SK-N-SH (cell line): Measurements from ENCODE around the gene GPC4. TPM values are rescaled to one million over a fixed set of nuclear protein-coding genes. Genes with fewer than 3 reads are reported as not detected.

Experiments
- CTCF ChIA-PET: fragments of 300-600, 350-600 bp; formaldehyde crosslinking; extraction: SDS; loops from one replicate; lab custom pipeline; 2021; lab: Yijun Ruan, JAX
- POLR2A ChIA-PET: fragments of 350-600 bp; sonication (Branson Sonifier 250); formaldehyde crosslinking; extraction: SDS; loops from one replicate; lab custom pipeline; 2020; ENCODE audit warnings: antibody characterized with exemption, inconsistent platforms; lab: Yijun Ruan, JAX
- DNase-seq: peaks from one replicate; pipeline ENCODE4 v3.0.0; 2012
- H2AFZ ChIP-seq: fragments of 200-600 bp; sonication (generic); 2 replicates; pipeline ENCODE4 v1.8.1; 2016; ENCODE audit warnings: antibody characterized with exemption, mild to moderate bottlenecking, low read depth
- H3F3A ChIP-seq: fragments of 200-600 bp; sonication (generic); replicated peaks from 2 replicates; pipeline ENCODE3; 2016; ENCODE audit warnings: antibody characterized with exemption, mild to moderate bottlenecking; ENCODE audit not compliant: insufficient read depth
- H3K27ac ChIP-seq, 2 experiments: fragments of 200-500 bp in 1 of 2; fragments of 200-600 bp in 1 of 2; sonication (Bioruptor generic) in 1 of 2; sonication (generic), shearing (Covaris generic) in 1 of 2; 2 replicates each; pipeline versions ENCODE4 v1.5.1 to v1.6.1; 2014 to 2016; ENCODE audit warnings: low read depth in 2 of 2, inconsistent platforms in 1 of 2, low read length in 1 of 2, mild to moderate bottlenecking in 1 of 2, mixed read lengths in 1 of 2
- H3K27me3 ChIP-seq: fragments of 200-600 bp; sonication (generic), shearing (Covaris generic); 2 replicates; pipeline ENCODE4 v1.6.1; 2016; ENCODE audit warnings: mixed run types; ENCODE audit not compliant: insufficient read depth
- H3K36me3 ChIP-seq, 2 experiments: fragments of 200-500 bp in 1 of 2; fragments of 200-600 bp in 1 of 2; sonication (Bioruptor generic) in 1 of 2; sonication (generic) in 1 of 2; replicated peaks in 1 of 2; 2 replicates each; pipeline versions ENCODE3 to v1.5.1; 2014 to 2016; ENCODE audit warnings: low read length in 1 of 2, mild to moderate bottlenecking in 1 of 2; ENCODE audit not compliant: insufficient read depth in 2 of 2, control insufficient read depth in 1 of 2
- H3K4me1 ChIP-seq, 2 experiments: fragments of 200-500 bp in 1 of 2; fragments of 200-600 bp in 1 of 2; sonication (Bioruptor generic) in 1 of 2; sonication (generic), shearing (Covaris generic) in 1 of 2; 2 replicates each; pipeline versions ENCODE4 v1.5.1 to v1.6.1; 2014 to 2016; ENCODE audit warnings: low read depth in 1 of 2, low read length in 1 of 2, mixed run types in 1 of 2; ENCODE audit not compliant: insufficient read depth in 2 of 2, control insufficient read depth in 1 of 2
- H3K4me2 ChIP-seq: fragments of 200-600 bp; sonication (generic), shearing (Covaris generic); 2 replicates; pipeline ENCODE4 v1.6.1; 2017; ENCODE audit warnings: mixed run types
- H3K4me3 ChIP-seq, 2 experiments: fragments of 200-500 bp in 1 of 2; fragments of 200-600 bp in 1 of 2; sonication (Bioruptor generic) in 1 of 2; sonication (generic), shearing (Covaris generic) in 1 of 2; 2 replicates each; pipeline versions ENCODE4 v1.5.1 to v1.8.1; 2014 to 2016; ENCODE audit warnings: low read depth in 2 of 2, inconsistent platforms in 1 of 2, low read length in 1 of 2, mild to moderate bottlenecking in 1 of 2, mixed read lengths in 1 of 2, moderate library complexity in 1 of 2
- H3K79me2 ChIP-seq: fragments of 200-600 bp; sonication (generic); 2 replicates; pipeline ENCODE4 v1.8.1; 2017; ENCODE audit warnings: mild to moderate bottlenecking; ENCODE audit not compliant: insufficient read depth
- H3K9ac ChIP-seq: fragments of 200-600 bp; sonication (generic); 2 replicates; pipeline ENCODE4 v1.6.1; 2017; ENCODE audit warnings: mixed run types
- H3K9me2 ChIP-seq: fragments of 200-600 bp; sonication (generic); 2 replicates; pipeline ENCODE4 v1.6.1; 2017; ENCODE audit warnings: mixed run types
- H3K9me3 ChIP-seq: fragments of 200-600 bp; sonication (generic); 2 replicates; pipeline ENCODE4 v1.6.1; 2017; ENCODE audit warnings: mixed run types, mild to moderate bottlenecking, moderate library complexity
- H4K20me1 ChIP-seq: fragments of 200-600 bp; sonication (generic); 2 replicates; pipeline ENCODE4 v1.6.1; 2017; ENCODE audit warnings: mild to moderate bottlenecking, mixed run types; ENCODE audit not compliant: insufficient read depth
- CHD2 ChIP-seq: fragments of 150-350 bp; IDR thresholded peaks from 2 replicates; pipeline ENCODE4 v1.6.1; 2018; ENCODE audit warnings: low read length; ENCODE audit not compliant: partially characterized antibody
- CTCF ChIP-seq: fragments of 200-600 bp; sonication (generic); IDR thresholded peaks from 2 replicates; pipeline ENCODE4 v1.6.1; 2017; ENCODE audit warnings: antibody characterized with exemption, mild to moderate bottlenecking, moderate library complexity
- ELF1 ChIP-seq: IDR thresholded peaks from 2 replicates; pipeline ENCODE4 v1.4.0; 2012
- FOXJ3 ChIP-seq: sonication (generic); formaldehyde crosslinking; IDR thresholded peaks from 2 replicates; pipeline ENCODE4 v1.5.1; 2020; ENCODE audit warnings: mild to moderate bottlenecking, missing genetic modification reagents
- GABPA ChIP-seq: IDR thresholded peaks from 2 replicates; pipeline ENCODE4 v1.4.0; 2012; ENCODE audit warnings: low read depth, mild to moderate bottlenecking
- JUND ChIP-seq: IDR thresholded peaks from 2 replicates; pipeline ENCODE4 v1.4.0; 2012
- MAX ChIP-seq: IDR thresholded peaks from 2 replicates; pipeline ENCODE4 v1.4.0; 2012; ENCODE audit warnings: low read depth
- MEF2A ChIP-seq: IDR thresholded peaks from 2 replicates; pipeline ENCODE4 v1.4.0; 2012; ENCODE audit warnings: low read depth, borderline replicate concordance
- MXI1 ChIP-seq: IDR thresholded peaks from 2 replicates; pipeline ENCODE4 v1.6.1; 2012; ENCODE audit warnings: mild to moderate bottlenecking, low read depth, low read length, improper control_type of control experiment
- NFIC ChIP-seq: IDR thresholded peaks from 2 replicates; pipeline ENCODE4 v1.4.0; 2012; ENCODE audit warnings: borderline replicate concordance
- NRF1 ChIP-seq: IDR thresholded peaks from 2 replicates; pipeline ENCODE4 v1.6.1; 2012; ENCODE audit warnings: low read depth, mild to moderate bottlenecking, low read length
- PBX3 ChIP-seq: IDR thresholded peaks from 2 replicates; pipeline ENCODE4; 2012
- RCOR1 ChIP-seq: fragments of 150-350 bp; IDR thresholded peaks from 2 replicates; pipeline ENCODE4 v1.6.1; 2017; ENCODE audit warnings: antibody characterized with exemption, low read length
- RFX5 ChIP-seq: IDR thresholded peaks from 2 replicates; pipeline ENCODE4 v1.6.1; 2012; ENCODE audit warnings: mild to moderate bottlenecking, improper control_type of control experiment, low read length
- RXRA ChIP-seq: IDR thresholded peaks from 2 replicates; pipeline ENCODE4 v1.4.0; 2012; ENCODE audit warnings: low read depth, mild to moderate bottlenecking, borderline replicate concordance
- SIN3A ChIP-seq: IDR thresholded peaks from 2 replicates; pipeline ENCODE4 v1.6.1; 2012; ENCODE audit warnings: low read depth, mild to moderate bottlenecking, low read length, moderate library complexity, borderline replicate concordance
- TEAD4 ChIP-seq: IDR thresholded peaks from 2 replicates; pipeline ENCODE4 v1.4.0; 2012; ENCODE audit warnings: mild to moderate bottlenecking, borderline replicate concordance; ENCODE audit not compliant: insufficient read depth
- USF2 ChIP-seq: fragments of 150-350 bp; IDR thresholded peaks from 2 replicates; pipeline ENCODE4 v1.6.1; 2017; ENCODE audit warnings: antibody characterized with exemption, low read length, low read depth, borderline replicate concordance
- WGBS: methylation state at CpG from one replicate; pipeline ENCODE4 v1.1.6; 2017; ENCODE audit warnings: low lambda C conversion rate; 5-methylcytosine and 5-hydroxymethylcytosine counted together
- polyA plus RNA-seq, 3 experiments: library from polyadenylated mRNA; depleted of rRNA; stranded (reverse); fragments of >200 nt; gene quantifications; 2 replicates each; pipeline ENCODE4 v1.2.3, GENCODE V29; 2012

GPC4 gene
- polyA plus RNA-seq, 1 of the 3 experiments (the other 2 are of a cell fraction) = 0.16 TPM

- no peaks in the 10 kb centered on the region for H3K27me3 ChIP-seq
- no peak for TF ChIP-seq RCOR1
- TF ChIP-seq NRF1 = no peak
- no peak for TF ChIP-seq CHD2
- TF ChIP-seq RXRA = no peak
- no peak for TF ChIP-seq MAX
- TF ChIP-seq PBX3 = no peak
- TF ChIP-seq MEF2A = no peak
- no peak for TF ChIP-seq SIN3A
- POLR2A ChIA-PET = no interaction called here
- no peak overlapping the region for H3K9ac ChIP-seq
- no peak overlapping the region for H2AFZ ChIP-seq
- H3K9me2 ChIP-seq = no peaks in the 10 kb centered on the region
- no peaks in the 10 kb centered on the region for H3F3A ChIP-seq
- H3K36me3 ChIP-seq = no peaks in the 10 kb centered on the region
- no peak overlapping the region for H3K4me2 ChIP-seq
- H3K79me2 ChIP-seq = no peaks in the 10 kb centered on the region
- H3K9me3 ChIP-seq = no peaks in the 10 kb centered on the region
- no peaks in the 10 kb centered on the region for H3K4me1 ChIP-seq
- CTCF ChIA-PET = no interaction called here
- H4K20me1 ChIP-seq = no peaks in the 10 kb centered on the region
- H3K4me3 ChIP-seq = no peak overlapping the region
- WGBS = 16% methylated on average over 2 of the region's 2 CpGs
- H3K27ac ChIP-seq = no peak overlapping the region
- DNase-seq = no peak
Observed at GRCh38 chrX:133362538-133362937, 52.8 kb downstream of the GPC4 start.

GRCh38 chrX:133359466-133359865, 55.8 kb downstream of the GPC4 start:
- Histone ChIP-seq H2AFZ (no peak overlapping the region), H3F3A (no peaks in the 10 kb centered on the region), H3K9me3 (no peaks in the 10 kb centered on the region), H3K27me3 (no peaks in the 10 kb centered on the region), H3K4me1 (no peaks in the 10 kb centered on the region), H3K9me2 (no peaks in the 10 kb centered on the region), H3K27ac (no peak overlapping the region), H3K79me2 (no peaks in the 10 kb centered on the region), H3K36me3 (no peaks in the 10 kb centered on the region), H3K4me2 (no peak overlapping the region), H3K9ac (no peak overlapping the region), H3K4me3 (no peak overlapping the region)
- POLR2A ChIA-PET = no interaction called here
- WGBS = 25% methylated on average over 2 of the region's 2 CpGs
- DNase-seq = no peak
- TF ChIP-seq RFX5 (no peak), JUND (no peak)
- TF ChIP-seq, all 33 proteins: peak for 0
- no peaks in the 10 kb centered on the region for H4K20me1 ChIP-seq
- CTCF ChIA-PET = no interaction called here

GRCh38 chrX:133353233-133353632, 62.1 kb downstream of the GPC4 start:
- no peak for DNase-seq
- CTCF ChIA-PET = no interaction called here
- POLR2A ChIA-PET = no interaction called here
- Histone ChIP-seq H3K27me3 (no peaks in the 10 kb centered on the region), H3F3A (no peaks in the 10 kb centered on the region), H3K79me2 (no peaks in the 10 kb centered on the region), H3K9ac (no peak overlapping the region), H3K27ac (no peak overlapping the region), H2AFZ (no peak overlapping the region), H4K20me1 (no peaks in the 10 kb centered on the region), H3K9me2 (no peaks in the 10 kb centered on the region), H3K9me3 (no peaks in the 10 kb centered on the region), H3K4me2 (no peak overlapping the region), H3K4me1 (no peaks in the 10 kb centered on the region), H3K36me3 (no peaks in the 10 kb centered on the region), H3K4me3 (no peak overlapping the region)
- WGBS = 41% methylated on average over 2 of the region's 2 CpGs
- TF ChIP-seq RFX5 (no peak), JUND (no peak), FOXJ3 (CRISPR knock-in tag) (no peak), USF2 (no peak), NFIC (no peak), MXI1 (no peak), SIN3A (no peak), CHD2 (no peak), CTCF (no peak), GABPA (no peak), TEAD4 (no peak), RCOR1 (no peak), ELF1 (no peak)
